IPS-18c (cell line): ENCODE results near the gene SEC22A.

Experiments used
- H3K4me3 ChIP-seq: 2 replicates; pipeline ENCODE4 v1.7.0; 2013; ENCODE audit warnings: low read depth, mild to moderate bottlenecking, low read length, moderate library complexity; ENCODE audit not compliant: insufficient read depth
- H3K9me3 ChIP-seq: one replicate; pipeline ENCODE4 v1.6.1; 2013; ENCODE audit warnings: mild to moderate bottlenecking, low read length, moderate library complexity; ENCODE audit not compliant: control insufficient read depth, insufficient read depth

The SEC22A gene

GRCh38 chr3:123307064-123307463 is 105.3 kb downstream of the SEC22A start:
- Histone ChIP-seq H3K4me3 (no peak overlapping the region), H3K9me3 (no peaks in the 10 kb centered on the region)

GRCh38 chr3:123310186-123310585 is 108.4 kb downstream of the SEC22A start:
- Histone ChIP-seq H3K9me3 (no peaks in the 10 kb centered on the region), H3K4me3 (no peak overlapping the region)

GRCh38 chr3:123310741-123311140 is 109.0 kb downstream of the SEC22A start:
- H3K4me3 ChIP-seq: no peak overlapping the region
- H3K9me3 ChIP-seq: no peaks in the 10 kb centered on the region

- no peak overlapping the region for H3K4me3 ChIP-seq
These were observed 109.5 kb downstream of the SEC22A start for GRCh38 chr3:123311201-123311600.

GRCh38 chr3:123312331-123313265 is 110.9 kb downstream of the SEC22A start:
- no peaks in the 10 kb centered on the region for H3K9me3 ChIP-seq
- H3K4me3 ChIP-seq: no peak overlapping the region

More at GRCh38 chr3:123311201-123311600, 109.5 kb downstream of the SEC22A start:
- no peaks in the 10 kb centered on the region for H3K9me3 ChIP-seq

- no peaks in the 10 kb centered on the region for H3K9me3 ChIP-seq
- 0 out of 2 replicates have a peak overlapping the region, but pooled peaks have one; percentile 25 for H3K4me3 ChIP-seq
These were observed 112.1 kb downstream of the SEC22A start for GRCh38 chr3:123313889-123314288.

- H3K9me3 ChIP-seq: no peaks in the 10 kb centered on the region
- H3K4me3 ChIP-seq: peak overlapping the region; percentile 25; the same call in 1 of the 2 replicates
These were observed 112.9 kb downstream of the SEC22A start for GRCh38 chr3:123314359-123315270.

GRCh38 chr3:123315271-123315595 is 113.5 kb downstream of the SEC22A start:
- H3K9me3 ChIP-seq: no peaks in the 10 kb centered on the region
- H3K4me3 ChIP-seq: no peak overlapping the region

- H3K4me3 ChIP-seq: no peak overlapping the region
- no peaks in the 10 kb centered on the region for H3K9me3 ChIP-seq
These were observed 116.0 kb downstream of the SEC22A start for GRCh38 chr3:123317716-123318115.

- H3K4me3 ChIP-seq: no peak overlapping the region
These were observed 116.6 kb downstream of the SEC22A start for GRCh38 chr3:123318374-123318773.

GRCh38 chr3:123319760-123320159 is 118.0 kb downstream of the SEC22A start:
- peak overlapping the region; percentile 17; the same call in 1 of the 2 replicates for H3K4me3 ChIP-seq

More at GRCh38 chr3:123318374-123318773, 116.6 kb downstream of the SEC22A start:
- no peaks in the 10 kb centered on the region for H3K9me3 ChIP-seq

GRCh38 chr3:123320221-123320620 is 118.5 kb downstream of the SEC22A start:
- Histone ChIP-seq H3K9me3 (no peaks in the 10 kb centered on the region), H3K4me3 (no peak overlapping the region)

More at GRCh38 chr3:123319760-123320159, 118.0 kb downstream of the SEC22A start:
- H3K9me3 ChIP-seq: no peaks in the 10 kb centered on the region

- Histone ChIP-seq H3K4me3 (no peak overlapping the region), H3K9me3 (no peaks in the 10 kb centered on the region)
These were observed 120.1 kb downstream of the SEC22A start for GRCh38 chr3:123321806-123322205.

GRCh38 chr3:123322866-123323265 is 121.1 kb downstream of the SEC22A start:
- Histone ChIP-seq H3K9me3 (no peaks in the 10 kb centered on the region), H3K4me3 (no peak overlapping the region)
